H1 (cell line): Measurements from ENCODE around the gene ADCY7. TPM values are rescaled to one million over a fixed set of nuclear protein-coding genes. Genes with fewer than 3 reads are reported as not detected.

Experiments
- CTCF ChIA-PET: fragments of 300-600 bp; sonication (Branson Sonifier 250); formaldehyde crosslinking; loops from one replicate; lab custom pipeline; 2021; ENCODE audit not compliant: partially characterized antibody; lab: Charles Lee
- POLR2A ChIA-PET: fragments of 300-600 bp; sonication (Branson Sonifier 250); formaldehyde crosslinking; loops from one replicate; lab custom pipeline; 2021; ENCODE audit warnings: inconsistent platforms; ENCODE audit not compliant: partially characterized antibody; lab: Charles Lee
- DNase-seq, 2 experiments: peaks; one replicate each; pipeline versions ENCODE4 v3.0.0 to v3.0.0-alpha.2; 2010 to 2022; ENCODE audit warnings: low spot score in 2 of 2, low read depth in 1 of 2, mixed read lengths in 1 of 2
- FAIRE-seq: peaks from 2 replicates; lab custom pipeline; 2011; peaks lifted over from hg19 to GRCh38; lab: Jason Lieb, UNC
- H2AFZ ChIP-seq: 2 replicates; pipeline ENCODE4 v1.8.1; 2012; ENCODE audit warnings: low read length, inconsistent platforms
- H2AK5ac ChIP-seq: 2 replicates; pipeline ENCODE4 v1.6.1; 2013; ENCODE audit warnings: low read depth, low read length
- H2BK120ac ChIP-seq: replicated peaks from 2 replicates; pipeline ENCODE3; 2013; ENCODE audit warnings: low read depth, low read length, inconsistent platforms
- H2BK12ac ChIP-seq: 2 replicates; pipeline ENCODE4 v1.6.1; 2013; ENCODE audit warnings: low read depth, low read length
- H2BK15ac ChIP-seq: 2 replicates; pipeline ENCODE4 v1.6.1; 2013; ENCODE audit warnings: low read length
- H2BK20ac ChIP-seq: 2 replicates; pipeline ENCODE4 v1.6.1; 2013; ENCODE audit warnings: low read length
- H2BK5ac ChIP-seq: 2 replicates; pipeline ENCODE4 v1.6.1; 2013; ENCODE audit warnings: low read depth, low read length
- H3K14ac ChIP-seq: 2 replicates; pipeline ENCODE4 v1.6.1; 2013; ENCODE audit warnings: inconsistent platforms; ENCODE audit not compliant: insufficient read length
- H3K18ac ChIP-seq: 2 replicates; pipeline ENCODE4 v1.6.1; 2013; ENCODE audit warnings: low read length; ENCODE audit errors: extremely low read depth
- H3K23ac ChIP-seq: 2 replicates; pipeline ENCODE4 v1.6.1; 2013; ENCODE audit warnings: inconsistent platforms; ENCODE audit not compliant: insufficient read length
- H3K23me2 ChIP-seq: 2 replicates; pipeline ENCODE4 v1.6.1; 2013; ENCODE audit warnings: low read depth, low read length
- H3K27ac ChIP-seq: 2 replicates; pipeline ENCODE4 v1.6.1; 2011; ENCODE audit warnings: low read depth, low read length, inconsistent platforms
- H3K27me3 ChIP-seq, 4 experiments: replicated peaks in 1 of 4; 1 replicate in 1 of 4; 2 replicates in 3 of 4; pipeline versions ENCODE4 v1.6.1 to v1.8.1; 2011 to 2013; ENCODE audit warnings: low read length in 3 of 4, mild to moderate bottlenecking in 3 of 4, inconsistent platforms in 2 of 4, mixed read lengths in 2 of 4, moderate library complexity in 1 of 4; ENCODE audit not compliant: control insufficient read depth in 3 of 4, insufficient read depth in 3 of 4; ENCODE audit errors: extremely low read depth in 1 of 4
- H3K36me3 ChIP-seq, 4 experiments: 2 replicates each; pipeline versions ENCODE4 v1.6.1 to v1.8.1; 2011 to 2013; ENCODE audit warnings: mild to moderate bottlenecking in 4 of 4, low read length in 3 of 4, moderate library complexity in 2 of 4, control low read depth in 1 of 4, inconsistent platforms in 1 of 4; ENCODE audit not compliant: insufficient read depth in 4 of 4, control insufficient read depth in 2 of 4
- H3K4ac ChIP-seq: replicated peaks from 2 replicates; pipeline ENCODE3; 2013; ENCODE audit warnings: low read length, low read depth, mixed read lengths, inconsistent platforms; ENCODE audit not compliant: insufficient read length
- H3K4me1 ChIP-seq, 4 experiments: replicated peaks in 1 of 4; 1 replicate in 1 of 4; 2 replicates in 3 of 4; pipeline versions ENCODE4 v1.6.1 to v1.8.1; 2011 to 2013; ENCODE audit warnings: low read length in 3 of 4, inconsistent platforms in 2 of 4, mixed read lengths in 1 of 4; ENCODE audit not compliant: insufficient read depth in 4 of 4, control insufficient read depth in 3 of 4
- H3K4me2 ChIP-seq, 2 experiments: 2 replicates each; pipeline versions ENCODE4 v1.6.1 to v1.8.1; 2011 to 2013; ENCODE audit warnings: low read depth in 2 of 2, low read length in 2 of 2, control low read depth in 1 of 2, inconsistent platforms in 1 of 2, mild to moderate bottlenecking in 1 of 2; ENCODE audit not compliant: insufficient read depth in 1 of 2
- H3K4me3 ChIP-seq, 4 experiments: fragments of 200-600, 300-600 bp in 1 of 4; sonication (generic), shearing (Covaris generic), sonication (Bioruptor Twin) in 1 of 4; 2 replicates each; pipeline versions ENCODE4 v1.5.1 to v1.8.1; 2011 to 2016; ENCODE audit warnings: low read length in 4 of 4, low read depth in 3 of 4, control low read depth in 2 of 4, inconsistent platforms in 2 of 4, mild to moderate bottlenecking in 2 of 4, mixed read lengths in 1 of 4, moderate library complexity in 1 of 4; ENCODE audit not compliant: insufficient read depth in 2 of 4; ENCODE audit errors: extremely low read depth in 1 of 4
- H3K56ac ChIP-seq: replicated peaks from 2 replicates; pipeline ENCODE3; 2013; ENCODE audit warnings: low read depth, mild to moderate bottlenecking, mixed read lengths, low read length, inconsistent platforms; ENCODE audit not compliant: insufficient read length
- H3K79me1 ChIP-seq: 2 replicates; pipeline ENCODE4 v1.6.1; 2013; ENCODE audit warnings: low read depth, low read length, control low read depth
- H3K79me2 ChIP-seq, 2 experiments: 2 replicates each; pipeline versions ENCODE4 v1.6.1 to v1.8.1; 2012 to 2013; ENCODE audit warnings: low read length in 2 of 2, mild to moderate bottlenecking in 2 of 2, inconsistent platforms in 1 of 2; ENCODE audit not compliant: insufficient read depth in 2 of 2, control insufficient read depth in 1 of 2
- H3K9ac ChIP-seq, 4 experiments: replicated peaks in 1 of 4; 1 replicate in 1 of 4; 2 replicates in 3 of 4; pipeline versions ENCODE4 v1.6.1 to v1.8.1; 2011 to 2013; ENCODE audit warnings: low read depth in 3 of 4, low read length in 3 of 4, control low read depth in 2 of 4, mild to moderate bottlenecking in 2 of 4, moderate library complexity in 2 of 4, inconsistent platforms in 1 of 4; ENCODE audit errors: extremely low read depth in 1 of 4
- H3K9me3 ChIP-seq, 2 experiments: 2 replicates each; pipeline versions ENCODE4 v1.6.1 to v1.8.1; 2012 to 2013; ENCODE audit warnings: mild to moderate bottlenecking in 2 of 2, moderate library complexity in 2 of 2, control low read depth in 1 of 2, inconsistent platforms in 1 of 2, low read depth in 1 of 2, low read length in 1 of 2, mixed read lengths in 1 of 2; ENCODE audit not compliant: insufficient read depth in 2 of 2
- H4K20me1 ChIP-seq, 2 experiments: replicated peaks in 1 of 2; 2 replicates each; pipeline versions ENCODE3 to v1.8.1; 2011 to 2013; ENCODE audit warnings: inconsistent platforms in 2 of 2, low read length in 2 of 2, mild to moderate bottlenecking in 1 of 2; ENCODE audit not compliant: insufficient read depth in 2 of 2, control insufficient read depth in 1 of 2
- H4K5ac ChIP-seq: 2 replicates; pipeline ENCODE4 v1.6.1; 2013; ENCODE audit warnings: low read length, low read depth, mixed read lengths, inconsistent platforms; ENCODE audit not compliant: insufficient read length
- H4K8ac ChIP-seq: 2 replicates; pipeline ENCODE4 v1.8.0; 2013; ENCODE audit warnings: mild to moderate bottlenecking, moderate library complexity, low read length, inconsistent platforms; ENCODE audit not compliant: insufficient read depth; ENCODE audit errors: extremely low read depth
- H4K91ac ChIP-seq: replicated peaks from 2 replicates; pipeline ENCODE3; 2013; ENCODE audit warnings: low read length, mixed read lengths, inconsistent platforms; ENCODE audit not compliant: insufficient read length
- ATF2 ChIP-seq: IDR thresholded peaks from 2 replicates; pipeline ENCODE4 v1.6.1; 2012; ENCODE audit warnings: low read length, inconsistent platforms
- BRCA1 ChIP-seq: IDR thresholded peaks from 2 replicates; pipeline ENCODE4 v1.6.1; 2012; ENCODE audit warnings: low read depth, low read length, improper control_type of control experiment
- CEBPB ChIP-seq: IDR thresholded peaks from 2 replicates; pipeline ENCODE4 v1.6.1; 2012; ENCODE audit warnings: low read depth, low read length
- EP300 ChIP-seq, 2 experiments: IDR thresholded peaks; 1 replicate in 1 of 2; 2 replicates in 1 of 2; pipeline ENCODE4 v1.6.1; 2011 to 2012; ENCODE audit warnings: low read depth in 2 of 2, low read length in 2 of 2, mild to moderate bottlenecking in 2 of 2, borderline replicate concordance in 1 of 2, inconsistent platforms in 1 of 2, moderate library complexity in 1 of 2
- GTF2F1 ChIP-seq: IDR thresholded peaks from 2 replicates; pipeline ENCODE4 v1.6.1; 2012; ENCODE audit warnings: low read depth, low read length, improper control_type of control experiment, borderline replicate concordance
- HDAC6 ChIP-seq: IDR thresholded peaks from one replicate; pipeline ENCODE4 v1.7.1; 2012; ENCODE audit warnings: low read depth, mild to moderate bottlenecking, inconsistent platforms, low read length, moderate library complexity
- JUND ChIP-seq: IDR thresholded peaks from 2 replicates; pipeline ENCODE4 v1.6.1; 2011; ENCODE audit warnings: mild to moderate bottlenecking, improper control_type of control experiment, low read length
- KDM4A ChIP-seq: IDR thresholded peaks from one replicate; pipeline ENCODE4 v1.7.1; 2012; ENCODE audit warnings: low read depth, mild to moderate bottlenecking, moderate library complexity, low read length, inconsistent platforms; ENCODE audit not compliant: severe bottlenecking
- PHF8 ChIP-seq: fragments of 200-600 bp; sonication (generic); conservative IDR thresholded peaks from 2 replicates; pipeline ENCODE4 v1.7.1; 2012; ENCODE audit warnings: low read depth, mild to moderate bottlenecking, inconsistent platforms, low read length, moderate library complexity
- SIRT6 ChIP-seq: IDR thresholded peaks from one replicate; pipeline ENCODE4 v1.7.1; 2012; ENCODE audit warnings: low read length, inconsistent platforms
- SP1 ChIP-seq: IDR thresholded peaks from 2 replicates; pipeline ENCODE4 v1.6.1; 2011; ENCODE audit warnings: low read depth, low read length
- SRF ChIP-seq: IDR thresholded peaks from 2 replicates; pipeline ENCODE4 v1.6.1; 2011; ENCODE audit warnings: mild to moderate bottlenecking, low read depth, low read length, moderate library complexity
- whole genome bisulfite sequencing, 2 experiments: shearing (Covaris generic) in 1 of 2; methylation state at CpG; one replicate each; pipeline versions ENCODE4 v1.1.6 to v1.1.7; 2013 to 2015; ENCODE audit warnings: low lambda C conversion rate in 2 of 2, mixed read lengths in 2 of 2, inconsistent platforms in 1 of 2, low coverage in 1 of 2, missing lambda C conversion rate in 1 of 2; ENCODE audit not compliant: insufficient replicate concordance in 2 of 2, insufficient coverage in 1 of 2, insufficient read length in 1 of 2; ENCODE audit errors: extremely low coverage in 1 of 2, missing lambda C conversion rate in 1 of 2; 5-methylcytosine and 5-hydroxymethylcytosine counted together
- polyA plus RNA-seq, 7 experiments: library from polyadenylated mRNA; depleted of rRNA in 3 of 7; stranded (reverse) in 5 of 7; unstranded in 2 of 7; fragments of >200 nt in 5 of 7; fragments of 200-250 nt in 2 of 7; gene quantifications; 1 replicate in 5 of 7; 2 replicates in 1 of 7; 4 replicates in 1 of 7; pipeline versions ENCODE4 v1.2.1 to v1.2.3, GENCODE V29; 2011 to 2013; ENCODE audit warnings: missing spikeins in 2 of 7, mixed read lengths in 2 of 7
- total RNA-seq: library from RNA; stranded (reverse); fragmentation: NEBNext Ultra II Directional; extraction: Animal tissue kit (Norgen Biotek cat#: 25700); gene quantifications from 2 replicates; pipeline ENCODE4 v1.2.1, GENCODE V29; 2021

ADCY7 gene
- total and polyA plus RNA-seq, 2 of the 8 experiments (the other 6 are each of a cell fraction or from before 2014, with no cell fraction given) = 2.4 to 5.1 TPM

- no peak overlapping the region for H3K9ac ChIP-seq
- WGBS, 2 experiments = 96% methylated on average over 2 of the region's 2 CpGs; no CpG with 5 or more reads in 1 of the 2 experiments
- H2BK12ac ChIP-seq = no peak overlapping the region
- H3K4ac ChIP-seq = no peak overlapping the region
- TF ChIP-seq EP300 (IDR thresholded peaks at IDR 0.05; ENCODE audit: borderline replicate concordance in 1 of 2, low read depth in 2 of 2, low read length in 2 of 2) (no peak), GTF2F1 (no peak), HDAC6 (no peak), SP1 (no peak), CEBPB (no peak), PHF8 (no peak), SIRT6 (no peak), ATF2 (no peak), KDM4A (no peak), BRCA1 (no peak), SRF (no peak), JUND (no peak)
- H2BK5ac ChIP-seq = no peak overlapping the region
- ChIA-PET CTCF (interaction anchor here (0.6 to 3.1 kb wide), 3 partner anchors 10 to 277 kb away, joined by 3 to 6 read pairs (median 3); no protein-coding TSS in a partner anchor), POLR2A (no interaction called here)
- no peak overlapping the region for H3K14ac ChIP-seq
- H3K23ac ChIP-seq = no peak overlapping the region
- no peak overlapping the region for H2BK120ac ChIP-seq
- H2BK15ac ChIP-seq = no peak overlapping the region
- no peak overlapping the region for H3K4me3 ChIP-seq
- H2BK20ac ChIP-seq = no peak overlapping the region
- no peak overlapping the region for H2AFZ ChIP-seq
- DNase-seq (no peak), FAIRE-seq (no peak)
- H3K9me3 ChIP-seq = no peaks in the 10 kb centered on the region
- no peaks in the 10 kb centered on the region for H3K4me1 ChIP-seq
- H3K79me1 ChIP-seq = no peaks in the 10 kb centered on the region
- no peaks in the 10 kb centered on the region for H3K27me3 ChIP-seq
- no peak overlapping the region for H3K4me2 ChIP-seq
- H4K20me1 ChIP-seq = peaks cover 0 to 2% of the 10 kb centered on the region in 2 experiments
- no peak overlapping the region for H4K8ac ChIP-seq
- H3K79me2 ChIP-seq = peaks cover 0 to 7% of the 10 kb centered on the region in 2 experiments; a peak in 2 of 4 replicates
- no peak overlapping the region for H3K27ac ChIP-seq
- H4K5ac ChIP-seq = no peak overlapping the region
- no peak overlapping the region for H2AK5ac ChIP-seq
- no peak overlapping the region for H3K18ac ChIP-seq
- H3K23me2 ChIP-seq = no peaks in the 10 kb centered on the region
- H4K91ac ChIP-seq = no peak overlapping the region
- H3K36me3 ChIP-seq = peaks cover 2 to 52% (median 25%) of the 10 kb centered on the region in 4 experiments; a peak in 7 of 8 replicates
- no peak overlapping the region for H3K56ac ChIP-seq
Measured at GRCh38 chr16:50351952-50352351, 85.6 kb downstream of the ADCY7 start.
